ENCODE data around the gene MLLT1. TPM values are rescaled to one million over a fixed set of nuclear protein-coding genes. Genes with fewer than 3 reads are reported as not detected.

MLLT1 gene
- total and polyA plus RNA-seq, 10 of the 15 experiments (the other 5 are each of a cell fraction or from before 2014, with no cell fraction given) = 0.16 to 61.1 (median 8.5) TPM

DNA sequence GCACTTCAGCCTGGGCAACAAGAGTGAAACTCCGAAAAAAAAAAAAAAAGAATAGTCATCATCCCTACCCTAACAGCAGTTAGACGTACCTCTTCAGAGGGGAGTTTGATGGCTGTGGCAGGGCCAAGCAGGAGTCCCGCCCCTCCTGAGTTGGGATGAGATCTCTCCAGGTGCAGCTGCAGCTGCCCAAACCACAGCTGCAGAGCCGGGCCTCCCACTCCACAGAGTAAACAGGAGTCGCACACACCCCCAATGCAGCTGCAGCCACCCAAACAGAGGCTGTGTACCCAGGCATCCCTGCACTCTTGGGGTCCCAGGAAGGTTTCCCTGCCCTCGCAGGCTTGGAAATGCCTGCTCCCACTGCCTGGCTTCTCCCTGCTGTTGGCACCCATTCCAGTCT lies 17.4 kb upstream of the MLLT1 start:
- H3K9ac ChIP-seq (ENCODE audit: control insufficient read depth, insufficient read depth, low read length) = no peak overlapping the region
- H3K4me1 ChIP-seq (ENCODE audit: control insufficient read depth, insufficient read depth, low read length) = no peaks in the 10 kb centered on the region
- FAIRE-seq = no peak
- no peak overlapping the region for H3K4me3 ChIP-seq
- H3K9me3 ChIP-seq (replicated peaks; ENCODE audit: control insufficient read depth, insufficient read depth, low read length) = peaks cover 3% of the 10 kb centered on the region; the same call in 2 of the 3 replicates
- H4K20me1 ChIP-seq (ENCODE audit: control insufficient read depth, insufficient read depth) = no peaks in the 10 kb centered on the region
- BruUV-seq (replicated peaks) = no TSS peak
- CTCF ChIA-PET = interaction anchor here (1.1 to 4.7 kb wide), 4 partner anchors 12 to 171 kb away, joined by 3 to 26 read pairs (median 5); no protein-coding TSS in a partner anchor
- H3K27me3 ChIP-seq (replicated peaks in 1 of 2; ENCODE audit: control insufficient read depth in 2 of 2, insufficient read depth in 2 of 2, low read length in 1 of 2) = no peaks in the 10 kb centered on the region
- no peak overlapping the region for H2AFZ ChIP-seq (ENCODE audit: control insufficient read depth, low read depth, low read length)
- ATAC-seq = no peak
- RAD21 ChIA-PET (ENCODE audit: unreplicated experiment) = interaction anchor here (1.0 to 3.6 kb wide), 3 partner anchors 79 to 171 kb away, joined by 3 to 20 read pairs (median 7); no protein-coding TSS in a partner anchor
- intact Hi-C loops (cut with micrococcal nuclease; ENCODE audit: unreplicated experiment) (no loop called here), in situ Hi-C loops (cut with MboI) (no loop called here)
- H3K27ac ChIP-seq (ENCODE audit: control insufficient read depth, insufficient read depth) = no peak overlapping the region
- DNase-seq (ENCODE audit: low read depth, low spot score) = no peak
- POLR2A ChIA-PET = interaction anchor here (0.5 to 0.7 kb wide), 2 partner anchors 138 to 811 kb away, joined by 3 to 7 read pairs; no protein-coding TSS in a partner anchor
- H3K4me2 ChIP-seq (ENCODE audit: control insufficient read depth, insufficient read depth) = no peak overlapping the region
- TF ChIP-seq STAT1 (conservative IDR thresholded peaks at IDR 0.05) = no peak
- no peak for TF ChIP-seq CHD4 (IDR thresholded peaks at IDR 0.05)
- TF ChIP-seq, protein P1, sequence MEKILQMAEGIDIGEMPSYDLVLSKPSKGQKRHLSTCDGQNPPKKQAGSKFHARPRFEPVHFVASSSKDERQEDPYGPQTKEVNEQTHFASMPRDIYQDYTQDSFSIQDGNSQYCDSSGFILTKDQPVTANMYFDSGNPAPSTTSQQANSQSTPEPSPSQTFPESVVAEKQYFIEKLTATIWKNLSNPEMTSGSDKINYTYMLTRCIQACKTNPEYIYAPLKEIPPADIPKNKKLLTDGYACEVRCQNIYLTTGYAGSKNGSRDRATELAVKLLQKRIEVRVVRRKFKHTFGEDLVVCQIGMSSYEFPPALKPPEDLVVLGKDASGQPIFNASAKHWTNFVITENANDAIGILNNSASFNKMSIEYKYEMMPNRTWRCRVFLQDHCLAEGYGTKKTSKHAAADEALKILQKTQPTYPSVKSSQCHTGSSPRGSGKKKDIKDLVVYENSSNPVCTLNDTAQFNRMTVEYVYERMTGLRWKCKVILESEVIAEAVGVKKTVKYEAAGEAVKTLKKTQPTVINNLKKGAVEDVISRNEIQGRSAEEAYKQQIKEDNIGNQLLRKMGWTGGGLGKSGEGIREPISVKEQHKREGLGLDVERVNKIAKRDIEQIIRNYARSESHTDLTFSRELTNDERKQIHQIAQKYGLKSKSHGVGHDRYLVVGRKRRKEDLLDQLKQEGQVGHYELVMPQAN (conservative IDR thresholded peaks at IDR 0.05) = no peak
- TF ChIP-seq, protein P2, sequence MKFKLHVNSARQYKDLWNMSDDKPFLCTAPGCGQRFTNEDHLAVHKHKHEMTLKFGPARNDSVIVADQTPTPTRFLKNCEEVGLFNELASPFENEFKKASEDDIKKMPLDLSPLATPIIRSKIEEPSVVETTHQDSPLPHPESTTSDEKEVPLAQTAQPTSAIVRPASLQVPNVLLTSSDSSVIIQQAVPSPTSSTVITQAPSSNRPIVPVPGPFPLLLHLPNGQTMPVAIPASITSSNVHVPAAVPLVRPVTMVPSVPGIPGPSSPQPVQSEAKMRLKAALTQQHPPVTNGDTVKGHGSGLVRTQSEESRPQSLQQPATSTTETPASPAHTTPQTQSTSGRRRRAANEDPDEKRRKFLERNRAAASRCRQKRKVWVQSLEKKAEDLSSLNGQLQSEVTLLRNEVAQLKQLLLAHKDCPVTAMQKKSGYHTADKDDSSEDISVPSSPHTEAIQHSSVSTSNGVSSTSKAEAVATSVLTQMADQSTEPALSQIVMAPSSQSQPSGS (IDR thresholded peaks at IDR 0.05; ENCODE audit: low read length) = no peak
- TF ChIP-seq YBX1 (IDR thresholded peaks at IDR 0.05) = no peak
- no peak for TF ChIP-seq HCFC1 (IDR thresholded peaks at IDR 0.05; ENCODE audit: low read length)
- no peak for TF ChIP-seq MXI1 (IDR thresholded peaks at IDR 0.05; ENCODE audit: low read depth, low read length)
- no peak for TF ChIP-seq RAD21 (IDR thresholded peaks at IDR 0.05; ENCODE audit: insufficient read depth, low read depth, low read length)
- H3K36me3 ChIP-seq (ENCODE audit: control insufficient read depth in 2 of 2, insufficient read depth in 2 of 2, low read length in 1 of 2) = no peaks in the 10 kb centered on the region
- SMC1A ChIA-PET (ENCODE audit: uncharacterized antibody, unreplicated experiment) = interaction anchor here (1.0 to 2.7 kb wide), 2 partner anchors 132 to 170 kb away, joined by 3 to 16 read pairs; no protein-coding TSS in a partner anchor
- 52% methylated on average over 6 of the region's 6 CpGs for WGBS (ENCODE audit: insufficient coverage, insufficient replicate concordance, low lambda C conversion rate, missing lambda C conversion rate)
- no peaks in the 10 kb centered on the region for H3K79me2 ChIP-seq (ENCODE audit: control insufficient read depth, insufficient read depth, low read length)
